Pancreas (tissue), 10 donors: Measurements from ENCODE around the gene SSBP2. TPM values are rescaled to one million over a fixed set of nuclear protein-coding genes. Genes with fewer than 3 reads are reported as not detected.
A peak's percentile ranks its signal among the peaks of the same experiment; 100 is the strongest.

Source experiments
- ATAC-seq, 4 donors: fragments of 200-7000 bp; cut with Tn5 transposase; one replicate each; pipeline versions ENCODE4 v1.8.0 to v1.9.1; 2020; ENCODE audit warnings: mild to moderate bottlenecking in 4 of 4, moderate library complexity in 4 of 4
- DNase-seq, 6 donors: peaks; one replicate each; pipeline ENCODE4 v3.0.0-alpha.2; 2020
- FAIRE-seq: peaks from 2 replicates; lab custom pipeline; 2012; peaks lifted over from hg19 to GRCh38; lab: Jason Lieb, UNC
- H3K27ac ChIP-seq, 4 donors: fragments of 200-600 bp; sonication (generic); 1 replicate in 3 of 4; 2 replicates in 1 of 4; pipeline versions ENCODE4 v1.5.0 to v1.8.0; 2020
- H3K27me3 ChIP-seq, 4 donors: fragments of 200-600 bp; one replicate each; pipeline ENCODE4 v1.8.0; 2021
- H3K36me3 ChIP-seq, 3 donors: fragments of 200-600 bp; sonication (generic) in 1 of 3; one replicate each; pipeline versions ENCODE4 v1.5.0 to v1.8.0; 2020 to 2021
- H3K4me1 ChIP-seq, 3 donors: fragments of 200-600 bp; one replicate each; pipeline ENCODE4 v1.8.0; 2021
- H3K4me3 ChIP-seq, 4 donors: fragments of 200-600 bp; sonication (generic) in 2 of 4; one replicate each; pipeline versions ENCODE4 v1.5.0 to v1.8.0; 2020 to 2021
- H3K9me3 ChIP-seq, 4 donors: fragments of 200-600 bp; one replicate each; pipeline ENCODE4 v1.8.0; 2021
- WGBS, 2 donors: extraction: QIAGEN DNeasy Blood & Tissue Kit; methylation state at CpG; one replicate each; pipeline ENCODE4 v1.1.7; 2013; 5-methylcytosine and 5-hydroxymethylcytosine counted together
- intact Hi-C, 3 donors: fragments of 100-400 bp; cut with DNase I; formaldehyde crosslinking; loops; one replicate each; pipeline versions ENCODE4 v1.11.1 to v1.14.2; 2022
- polyA plus RNA-seq, 2 donors: library from polyadenylated mRNA; stranded (reverse); fragments of 200-250 nt; gene quantifications; one replicate each; pipeline ENCODE4 v1.2.3, GENCODE V29; 2013
- total RNA-seq, 6 donors: library from RNA; stranded (reverse); fragmentation: NEBNext Ultra II Directional in 4 of 6; extraction: Animal tissue kit (Norgen Biotek cat#: 25700) in 4 of 6; gene quantifications; one replicate each; pipeline versions ENCODE4 v1.2.1 to v1.2.4, GENCODE V29; 2021 to 2023
- TF ChIP-seq, protein P1 (sequence below), 4 donors: fragments of 200-600 bp; sonication (generic) in 3 of 4; IDR thresholded peaks; one replicate each; pipeline versions ENCODE4 v1.5.0 to v1.8.0; 2021; ENCODE audit warnings: antibody characterized with exemption in 4 of 4
- donor health status: healthy with polysubstance abuse.
- donor health status: DM: no; HTN: no; CAD: no; lungs with moderate emphysema.
- donor health status: DM: no; HTN: no; CAD: no.
- donor health status: control.
- donor health status: control.
- donor health status: Bipolar disorder and iron deficiency.
- donor health status: DM: yes; HTN: yes; CAD: no.
- donor health status: DM: no; HTN: no; CAD: no.
- donor health status: DM: no; HTN: no; CAD: no.
- donor health status: DM: yes; HTN: yes; CAD: no.

SSBP2 gene
- total and polyA plus RNA-seq, 8 donors = 8.6 to 20.7 (median 15.8) TPM

DNA sequence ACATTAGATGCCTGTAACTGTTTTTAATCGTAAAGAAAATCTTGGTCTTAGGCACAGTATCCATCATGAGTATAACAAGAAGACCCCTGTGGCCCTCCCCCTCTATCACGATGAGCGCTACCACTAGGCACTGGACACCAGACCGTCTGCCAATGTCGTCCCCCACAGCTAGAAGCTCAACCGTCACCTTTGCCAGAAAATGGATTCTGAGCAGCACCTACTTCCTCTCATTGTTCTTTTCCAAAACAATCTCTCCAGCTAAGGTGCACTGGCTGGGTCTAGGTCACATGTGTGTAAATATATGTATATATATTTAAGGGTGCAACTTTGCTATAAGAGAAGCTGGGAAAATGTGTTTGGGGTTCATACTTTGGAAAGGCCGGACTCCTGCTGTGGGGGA lies 15.7 kb upstream of the SSBP2 start:
- Histone ChIP-seq H3K27ac (no peak overlapping the region), H3K4me3 (no peak overlapping the region), H3K36me3 (no peaks in the 10 kb centered on the region), H3K4me1 (peaks cover 0 to 4% (median 0%) of the 10 kb centered on the region in 3 donors), H3K9me3 (no peaks in the 10 kb centered on the region), H3K27me3 (no peaks in the 10 kb centered on the region)
- intact Hi-C loops = no loop called here
- WGBS, 2 donors = 89 to 95% methylated on average over 7 of the region's 7 CpGs
- FAIRE-seq (no peak), DNase-seq (no peak), ATAC-seq (no peak)
- TF ChIP-seq, protein P1, sequence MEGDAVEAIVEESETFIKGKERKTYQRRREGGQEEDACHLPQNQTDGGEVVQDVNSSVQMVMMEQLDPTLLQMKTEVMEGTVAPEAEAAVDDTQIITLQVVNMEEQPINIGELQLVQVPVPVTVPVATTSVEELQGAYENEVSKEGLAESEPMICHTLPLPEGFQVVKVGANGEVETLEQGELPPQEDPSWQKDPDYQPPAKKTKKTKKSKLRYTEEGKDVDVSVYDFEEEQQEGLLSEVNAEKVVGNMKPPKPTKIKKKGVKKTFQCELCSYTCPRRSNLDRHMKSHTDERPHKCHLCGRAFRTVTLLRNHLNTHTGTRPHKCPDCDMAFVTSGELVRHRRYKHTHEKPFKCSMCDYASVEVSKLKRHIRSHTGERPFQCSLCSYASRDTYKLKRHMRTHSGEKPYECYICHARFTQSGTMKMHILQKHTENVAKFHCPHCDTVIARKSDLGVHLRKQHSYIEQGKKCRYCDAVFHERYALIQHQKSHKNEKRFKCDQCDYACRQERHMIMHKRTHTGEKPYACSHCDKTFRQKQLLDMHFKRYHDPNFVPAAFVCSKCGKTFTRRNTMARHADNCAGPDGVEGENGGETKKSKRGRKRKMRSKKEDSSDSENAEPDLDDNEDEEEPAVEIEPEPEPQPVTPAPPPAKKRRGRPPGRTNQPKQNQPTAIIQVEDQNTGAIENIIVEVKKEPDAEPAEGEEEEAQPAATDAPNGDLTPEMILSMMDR (IDR thresholded peaks at IDR 0.05) = no peak

DNA sequence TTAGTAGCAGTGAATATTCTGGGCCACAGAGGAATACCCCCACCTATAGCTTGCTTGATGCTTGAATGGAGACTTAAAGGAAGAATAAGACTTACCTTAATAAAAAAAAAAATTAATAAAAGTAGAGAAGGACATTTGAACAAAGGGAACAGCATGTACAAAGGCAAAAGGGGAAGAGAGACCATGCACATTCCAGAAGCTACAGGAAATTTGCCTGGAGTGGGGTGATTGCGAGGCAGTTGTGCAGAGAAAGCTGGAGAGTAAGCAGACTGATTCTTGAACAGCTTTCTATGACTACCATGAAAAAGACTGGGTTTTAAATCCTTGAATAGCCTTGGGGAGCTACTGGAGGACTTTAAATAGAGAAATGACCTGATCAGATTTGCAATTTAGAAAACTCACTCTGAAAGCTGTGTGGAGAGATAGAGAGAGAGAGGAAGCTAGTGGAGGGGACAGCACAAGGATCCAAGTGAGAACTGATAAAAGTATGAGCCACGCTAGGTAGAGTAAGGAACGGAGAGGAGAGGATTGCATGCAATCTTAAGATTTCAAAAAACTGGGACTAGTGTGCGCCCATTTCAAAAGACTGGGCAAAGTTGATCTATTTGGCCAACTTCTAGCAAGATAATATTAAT lies 12.5 kb upstream of the SSBP2 start:
- DNase-seq = no peak
- ATAC-seq = peak in 1 of 4 donors; percentile 36

DNA sequence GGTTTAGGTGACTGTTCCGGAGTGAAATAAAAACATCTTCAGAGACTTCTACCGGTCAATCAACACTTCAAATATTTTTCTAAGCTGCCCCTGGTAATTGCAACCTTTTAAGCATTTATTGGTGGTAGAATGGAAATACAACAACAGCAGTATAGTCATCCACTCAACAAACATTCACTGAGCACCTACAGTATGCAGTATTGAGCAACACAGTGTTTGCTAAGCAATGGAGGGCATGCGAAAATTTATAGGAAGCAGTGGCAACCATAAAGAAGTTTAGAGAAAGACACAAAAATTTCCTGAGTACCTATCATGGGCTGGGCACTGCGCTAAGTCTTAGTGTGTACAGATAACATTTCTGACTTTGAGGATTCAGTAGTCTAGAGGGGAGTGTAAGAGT lies 12.0 kb upstream of the SSBP2 start:
- TF ChIP-seq, protein P1 (IDR thresholded peaks at IDR 0.05) = no peak
- FAIRE-seq (no peak), ATAC-seq (no peak), DNase-seq (no peak)
- peaks cover 0 to 4% (median 0%) of the 10 kb centered on the region in 3 donors for H3K4me1 ChIP-seq
- intact Hi-C loops = no loop called here
- no peaks in the 10 kb centered on the region for H3K36me3 ChIP-seq
- no peak overlapping the region for H3K4me3 ChIP-seq
- WGBS, 2 donors = 77 to 85% methylated on average over 4 of the region's 4 CpGs
- H3K27me3 ChIP-seq = no peaks in the 10 kb centered on the region
- no peak overlapping the region for H3K27ac ChIP-seq
- no peaks in the 10 kb centered on the region for H3K9me3 ChIP-seq

More for the DNA sequence above, 12.5 kb upstream of the SSBP2 start:
- WGBS, 2 donors = 94 to 95% methylated on average over 4 of the region's 4 CpGs
- no peak overlapping the region for H3K4me3 ChIP-seq
- no peaks in the 10 kb centered on the region for H3K36me3 ChIP-seq
- H3K4me1 ChIP-seq = peaks cover 0 to 4% (median 0%) of the 10 kb centered on the region in 3 donors
- intact Hi-C loops = no loop called here
- FAIRE-seq = no peak
- TF ChIP-seq, protein P1 (IDR thresholded peaks at IDR 0.05) = no peak
- no peaks in the 10 kb centered on the region for H3K27me3 ChIP-seq
- H3K27ac ChIP-seq = no peak overlapping the region
- H3K9me3 ChIP-seq = no peaks in the 10 kb centered on the region

- Histone ChIP-seq H3K9me3 (no peaks in the 10 kb centered on the region), H3K27me3 (no peaks in the 10 kb centered on the region), H3K4me1 (peaks cover 0 to under 1% (median 0%) of the 10 kb centered on the region in 3 donors), H3K4me3 (no peak overlapping the region), H3K36me3 (no peaks in the 10 kb centered on the region), H3K27ac (no peak overlapping the region)
- ATAC-seq (no peak), FAIRE-seq (no peak), DNase-seq (no peak)
- TF ChIP-seq, protein P1 (IDR thresholded peaks at IDR 0.05) = no peak
- intact Hi-C loops = no loop called here
- WGBS, 2 donors = 75 to 76% methylated on average over 3 of the region's 3 CpGs
Measured at GRCh38 chr5:81762401-81762800, 11.5 kb upstream of the SSBP2 start.

DNA sequence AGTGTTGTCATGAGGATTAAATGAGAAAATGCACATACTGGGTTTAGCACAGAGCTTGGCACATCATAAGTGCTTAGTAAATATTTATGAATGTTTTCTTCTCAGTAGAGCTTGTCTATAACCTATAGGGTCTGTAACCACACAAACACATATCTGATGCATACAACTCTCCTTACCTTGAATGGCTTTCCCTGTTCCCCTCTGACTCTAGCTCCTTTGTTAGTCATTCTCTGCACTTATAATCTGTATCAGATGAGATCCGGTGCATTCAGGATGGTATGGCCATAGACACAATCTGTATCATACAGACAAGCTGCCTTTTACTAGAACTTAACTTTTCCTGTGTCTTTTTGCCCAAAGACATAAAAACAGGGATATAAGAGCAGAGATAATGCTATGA lies 11.1 kb upstream of the SSBP2 start:
- Histone ChIP-seq H3K4me1 (no peaks in the 10 kb centered on the region), H3K27ac (no peak overlapping the region), H3K9me3 (no peaks in the 10 kb centered on the region), H3K27me3 (no peaks in the 10 kb centered on the region), H3K4me3 (no peak overlapping the region), H3K36me3 (no peaks in the 10 kb centered on the region)
- 96 to 98% methylated on average over 1 of the region's 1 CpG for WGBS, 2 donors
- intact Hi-C loops = no loop called here
- TF ChIP-seq, protein P1 (IDR thresholded peaks at IDR 0.05) = no peak
- DNase-seq (no peak), FAIRE-seq (no peak), ATAC-seq (no peak)
